RWPE2 (cell line): ENCODE results near the gene PCDHGB1.
"Not testable (repeated sequence)": the region's sequence is repeated elsewhere in the genome, so short reads cannot be mapped to it uniquely, and the experiment has no call there.

Experiments
- ATAC-seq: fragments of 200-7000 bp; cut with Tn5 transposase; 3 replicates; pipeline ENCODE4 v1.9.1; 2021; ENCODE audit warnings: low read depth
- DNase-seq: peaks from one replicate; pipeline ENCODE4 v3.0.0-alpha.2; 2020; ENCODE audit warnings: low spot score
- H3K27ac ChIP-seq: fragments of 450-650 bp; 2 replicates; pipeline ENCODE4 v1.5.1; 2017; ENCODE audit warnings: mild to moderate bottlenecking; ENCODE audit not compliant: poor library complexity, severe bottlenecking
- H3K27me3 ChIP-seq: fragments of 250-450 bp; sonication (Bioruptor Pico); 2 replicates; pipeline ENCODE4 v1.5.1; 2021; ENCODE audit warnings: mild to moderate bottlenecking, moderate library complexity; ENCODE audit not compliant: insufficient read depth, poor library complexity, severe bottlenecking
- H3K36me3 ChIP-seq: fragments of 250-450 bp; sonication (Bioruptor Pico); 2 replicates; pipeline ENCODE4 v1.5.1; 2020; ENCODE audit warnings: low read depth, mild to moderate bottlenecking, moderate library complexity
- H3K4me1 ChIP-seq: fragments of 250-450 bp; sonication (Bioruptor Pico); 2 replicates; pipeline ENCODE4 v1.5.1; 2021; ENCODE audit warnings: mild to moderate bottlenecking, moderate library complexity; ENCODE audit not compliant: insufficient read depth, poor library complexity, severe bottlenecking
- H3K4me3 ChIP-seq: fragments of 250-450 bp; sonication (Bioruptor Pico); 2 replicates; pipeline ENCODE4 v1.5.1; 2021; ENCODE audit warnings: mild to moderate bottlenecking, moderate library complexity; ENCODE audit not compliant: severe bottlenecking
- H3K9me3 ChIP-seq: fragments of 250-450 bp; sonication (Bioruptor Pico); 2 replicates; pipeline ENCODE4 v1.5.1; 2021; ENCODE audit warnings: mild to moderate bottlenecking, moderate library complexity; ENCODE audit not compliant: severe bottlenecking
- TF ChIP-seq, protein P1 (sequence below): fragments of 450-650 bp; IDR thresholded peaks from one replicate; pipeline ENCODE4 v1.5.1; 2017; ENCODE audit warnings: mild to moderate bottlenecking, moderate library complexity; ENCODE audit not compliant: poor library complexity, severe bottlenecking

PCDHGB1 gene

DNA sequence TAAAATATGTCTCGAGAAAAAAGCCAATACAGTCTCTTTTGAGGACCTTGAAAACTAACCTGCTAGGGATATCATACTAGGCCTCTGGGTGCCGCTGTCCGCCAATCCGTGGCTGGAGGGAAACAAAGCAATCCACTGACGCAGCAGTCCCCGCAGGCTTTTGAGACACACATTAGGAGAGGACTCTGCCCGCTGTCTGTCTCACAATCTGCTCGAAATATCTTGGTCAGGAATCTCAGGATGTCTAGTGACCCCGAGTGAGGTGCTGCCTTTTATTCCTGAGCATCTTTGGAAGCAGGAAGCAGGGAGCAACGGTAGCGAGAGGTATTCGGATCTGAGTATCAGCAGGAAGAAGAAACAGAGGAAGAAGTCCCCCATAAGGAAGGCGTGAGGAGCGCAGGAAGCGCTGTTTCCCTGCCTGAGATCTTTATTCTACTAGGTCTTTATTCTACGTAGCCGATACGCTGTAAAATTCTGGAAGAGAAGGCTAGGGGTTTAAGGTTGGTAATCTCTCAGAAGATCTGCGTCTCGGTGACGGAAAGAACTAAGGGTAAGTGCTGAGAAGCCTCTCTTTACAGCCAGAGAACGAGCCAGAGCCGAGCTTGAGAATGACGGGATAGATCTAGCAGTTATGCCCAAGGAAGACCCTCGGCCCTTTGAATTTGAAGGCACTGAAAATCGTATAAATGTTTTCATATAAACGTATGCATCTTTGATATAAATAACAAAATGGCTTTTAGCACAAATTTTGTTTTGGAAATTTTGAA lies 23.6 kb upstream of the PCDHGB1 start:
- H3K9me3 ChIP-seq: no peaks in the 10 kb centered on the region
- peaks cover 4% of the 10 kb centered on the region for H3K4me1 ChIP-seq
- no peak for DNase-seq
- TF ChIP-seq, protein P1, sequence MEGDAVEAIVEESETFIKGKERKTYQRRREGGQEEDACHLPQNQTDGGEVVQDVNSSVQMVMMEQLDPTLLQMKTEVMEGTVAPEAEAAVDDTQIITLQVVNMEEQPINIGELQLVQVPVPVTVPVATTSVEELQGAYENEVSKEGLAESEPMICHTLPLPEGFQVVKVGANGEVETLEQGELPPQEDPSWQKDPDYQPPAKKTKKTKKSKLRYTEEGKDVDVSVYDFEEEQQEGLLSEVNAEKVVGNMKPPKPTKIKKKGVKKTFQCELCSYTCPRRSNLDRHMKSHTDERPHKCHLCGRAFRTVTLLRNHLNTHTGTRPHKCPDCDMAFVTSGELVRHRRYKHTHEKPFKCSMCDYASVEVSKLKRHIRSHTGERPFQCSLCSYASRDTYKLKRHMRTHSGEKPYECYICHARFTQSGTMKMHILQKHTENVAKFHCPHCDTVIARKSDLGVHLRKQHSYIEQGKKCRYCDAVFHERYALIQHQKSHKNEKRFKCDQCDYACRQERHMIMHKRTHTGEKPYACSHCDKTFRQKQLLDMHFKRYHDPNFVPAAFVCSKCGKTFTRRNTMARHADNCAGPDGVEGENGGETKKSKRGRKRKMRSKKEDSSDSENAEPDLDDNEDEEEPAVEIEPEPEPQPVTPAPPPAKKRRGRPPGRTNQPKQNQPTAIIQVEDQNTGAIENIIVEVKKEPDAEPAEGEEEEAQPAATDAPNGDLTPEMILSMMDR: peak; percentile 72
- ATAC-seq: peak; percentile 86
- peaks cover 24% of the 10 kb centered on the region for H3K27me3 ChIP-seq
- no peaks in the 10 kb centered on the region for H3K36me3 ChIP-seq
- H3K27ac ChIP-seq: no peak overlapping the region
- H3K4me3 ChIP-seq: peak overlapping the region; percentile 9

DNA sequence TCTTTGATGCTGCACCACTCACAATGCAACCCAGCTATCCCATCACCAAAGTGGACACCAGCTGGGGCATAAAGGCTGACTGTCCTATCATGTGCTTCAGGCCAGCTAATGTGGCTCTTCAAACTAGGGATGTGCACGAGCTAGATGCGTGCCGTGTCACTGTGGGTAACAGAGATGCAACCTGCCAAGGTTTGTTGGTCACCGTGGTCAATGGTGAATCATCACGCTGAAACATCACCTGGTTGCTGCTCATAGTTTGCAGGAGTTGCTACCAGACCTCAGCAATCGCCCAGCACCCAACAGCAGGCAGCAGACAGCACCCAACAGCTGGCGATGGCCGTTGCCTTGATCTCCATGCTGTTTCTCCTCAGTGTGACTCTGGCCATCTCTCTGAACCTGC lies 21.7 kb upstream of the PCDHGB1 start:
- no peaks in the 10 kb centered on the region for H3K36me3 ChIP-seq
- DNase-seq: no peak
- no peak overlapping the region for H3K4me3 ChIP-seq
- peaks cover 4% of the 10 kb centered on the region for H3K4me1 ChIP-seq
- no peak overlapping the region for H3K27ac ChIP-seq
- peaks cover 2% of the 10 kb centered on the region for H3K9me3 ChIP-seq
- TF ChIP-seq, protein P1: no peak
- H3K27me3 ChIP-seq: peaks cover 40% of the 10 kb centered on the region
- ATAC-seq: no peak

DNA sequence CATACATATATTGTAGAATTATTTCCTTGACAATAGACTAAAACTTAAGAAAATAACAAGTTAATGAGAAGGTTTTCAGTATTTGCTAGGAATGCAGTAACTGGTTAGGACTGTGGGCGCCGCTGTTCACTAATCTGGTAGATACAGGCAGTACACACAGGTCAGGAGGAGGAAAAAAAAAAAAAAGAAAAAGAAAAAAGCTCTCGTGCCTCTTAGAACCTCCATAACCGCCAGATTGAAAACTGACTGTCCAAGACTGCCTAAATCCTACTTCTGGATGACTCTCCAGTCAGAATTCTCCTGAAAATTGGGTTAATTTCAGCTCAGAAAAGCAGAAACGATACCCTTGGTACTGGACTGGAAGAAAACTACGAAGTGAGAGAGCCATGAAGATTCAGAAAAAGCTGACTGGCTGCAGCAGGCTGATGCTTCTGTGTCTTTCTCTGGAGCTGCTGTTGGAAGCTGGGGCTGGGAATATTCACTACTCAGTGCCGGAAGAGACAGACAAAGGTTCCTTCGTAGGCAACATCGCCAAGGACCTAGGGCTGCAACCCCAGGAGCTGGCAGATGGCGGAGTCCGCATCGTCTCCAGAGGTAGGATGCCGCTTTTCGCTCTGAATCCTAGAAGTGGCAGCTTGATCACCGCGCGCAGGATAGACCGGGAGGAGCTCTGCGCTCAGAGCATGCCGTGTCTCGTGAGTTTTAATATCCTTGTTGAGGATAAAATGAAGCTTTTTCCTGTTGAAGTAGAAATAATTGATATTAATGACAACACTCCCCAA lies 19.4 kb upstream of the PCDHGB1 start, which contains the start of gene PCDHGA1:
TSS of gene PCDHGA1 (plus strand) at position 216 of the 782 bp plus-strand sequence.
- Histone ChIP-seq H3K9me3 (peaks cover 2% of the 10 kb centered on the region), H3K4me1 (peaks cover 4% of the 10 kb centered on the region), H3K4me3 (no peak within 1 kb of the TSS), H3K27me3 (peaks cover 60% of the 10 kb centered on the region), H3K27ac (no peak within 1 kb of the TSS), H3K36me3 (no peaks in the 10 kb centered on the region)
- TF ChIP-seq, protein P1: peak; percentile 60
- ATAC-seq: peak; percentile 48
- no peak for DNase-seq

DNA sequence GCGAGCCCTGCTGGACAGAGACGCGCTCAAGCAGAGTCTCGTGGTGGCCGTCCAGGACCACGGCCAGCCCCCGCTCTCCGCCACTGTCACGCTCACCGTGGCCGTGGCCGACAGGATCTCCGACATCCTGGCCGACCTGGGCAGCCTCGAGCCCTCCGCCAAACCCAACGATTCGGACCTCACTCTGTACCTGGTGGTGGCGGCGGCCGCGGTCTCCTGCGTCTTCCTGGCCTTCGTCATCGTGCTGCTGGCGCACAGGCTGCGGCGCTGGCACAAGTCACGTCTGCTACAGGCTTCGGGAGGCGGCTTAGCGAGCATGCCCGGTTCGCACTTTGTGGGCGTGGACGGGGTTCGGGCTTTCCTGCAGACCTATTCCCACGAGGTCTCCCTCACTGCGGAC lies 17.3 kb upstream of the PCDHGB1 start:
- DNase-seq, ATAC-seq: not testable (repeated sequence)
- peaks cover 81% of the 10 kb centered on the region for H3K27me3 ChIP-seq

DNA sequence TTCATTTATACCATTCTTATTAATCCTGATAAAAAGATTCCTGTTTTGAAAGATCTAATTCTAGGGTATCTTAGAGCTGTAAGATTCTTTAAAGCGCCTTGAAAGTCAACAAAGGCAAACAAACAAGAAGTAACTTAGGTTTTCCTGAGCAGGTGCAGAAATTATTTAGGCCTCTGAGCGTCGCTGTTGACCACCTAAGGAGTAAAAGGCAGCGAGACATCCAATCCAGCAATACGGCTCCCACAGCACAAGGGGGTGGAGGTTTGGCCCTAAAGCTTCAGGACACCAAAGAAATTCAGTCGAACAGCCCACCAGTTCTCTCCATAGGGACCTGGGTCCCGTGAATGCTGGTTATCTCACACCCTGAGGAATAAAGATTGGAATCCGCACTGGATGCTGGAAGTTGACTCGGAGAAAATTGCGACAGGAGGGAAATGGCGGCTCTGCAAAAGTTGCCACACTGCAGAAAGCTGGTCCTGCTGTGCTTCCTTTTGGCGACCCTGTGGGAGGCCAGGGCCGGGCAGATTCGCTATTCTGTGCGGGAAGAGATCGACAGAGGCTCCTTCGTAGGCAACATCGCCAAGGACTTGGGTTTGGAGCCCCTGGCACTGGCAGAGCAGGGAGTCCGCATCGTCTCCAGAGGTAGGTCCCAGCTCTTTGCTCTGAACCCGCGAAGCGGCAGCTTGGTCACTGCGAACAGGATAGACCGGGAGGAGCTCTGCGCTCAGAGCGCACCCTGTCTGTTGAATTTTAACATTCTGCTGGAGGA lies 11.2 kb upstream of the PCDHGB1 start, which contains the start of gene PCDHGA2:
TSS of gene PCDHGA2 (plus strand) at position 223 of the 769 bp plus-strand sequence.
- TF ChIP-seq, protein P1: peak; percentile 51
- DNase-seq: no peak
- Histone ChIP-seq H3K36me3 (no peaks in the 10 kb centered on the region), H3K27ac (no peak within 1 kb of the TSS), H3K9me3 (peaks cover 7% of the 10 kb centered on the region), H3K27me3 (peaks cover 94% of the 10 kb centered on the region), H3K4me1 (no peaks in the 10 kb centered on the region), H3K4me3 (peak within 1 kb of the TSS; percentile 21)
- ATAC-seq: peak; percentile 41

More for the DNA sequence above, 17.3 kb upstream of the PCDHGB1 start:
- not testable (repeated sequence) for H3K9me3 ChIP-seq, H3K4me1 ChIP-seq, H3K4me3 ChIP-seq, H3K27ac ChIP-seq, H3K36me3 ChIP-seq

DNA sequence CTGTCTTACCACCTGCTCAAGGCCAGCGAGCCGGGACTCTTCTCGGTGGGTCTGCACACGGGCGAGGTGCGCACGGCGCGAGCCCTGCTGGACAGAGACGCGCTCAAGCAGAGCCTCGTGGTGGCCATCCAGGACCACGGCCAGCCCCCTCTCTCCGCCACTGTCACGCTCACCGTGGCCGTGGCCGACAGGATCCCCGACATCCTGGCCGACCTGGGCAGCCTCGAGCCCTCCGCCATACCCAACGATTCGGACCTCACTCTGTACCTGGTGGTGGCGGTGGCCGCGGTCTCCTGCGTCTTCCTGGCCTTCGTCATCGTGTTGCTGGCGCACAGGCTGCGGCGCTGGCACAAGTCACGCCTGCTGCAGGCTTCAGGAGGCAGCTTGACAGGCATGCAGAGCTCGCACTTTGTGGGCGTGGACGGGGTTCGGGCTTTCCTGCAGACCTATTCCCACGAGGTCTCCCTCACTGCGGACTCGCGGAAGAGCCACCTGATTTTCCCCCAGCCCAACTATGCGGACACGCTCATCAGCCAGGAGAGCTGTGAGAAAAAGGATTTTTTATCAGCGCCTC lies 9.0 kb upstream of the PCDHGB1 start:
- H3K4me1 ChIP-seq, H3K27ac ChIP-seq, ATAC-seq, H3K36me3 ChIP-seq, H3K4me3 ChIP-seq, H3K9me3 ChIP-seq, DNase-seq: not testable (repeated sequence)
- H3K27me3 ChIP-seq: peaks cover 89% of the 10 kb centered on the region
